Activated CD8-positive, alpha-beta memory T cell treated with anti-CD3 and anti-CD28 coated beads for 24 hours (primary cell): ENCODE results near the gene SYNM.
A peak's percentile ranks its signal among the peaks of the same experiment; 100 is the strongest.

Experiments
- DNase-seq: peaks from one replicate; pipeline ENCODE4 v3.0.0-alpha.2; 2020

The SYNM gene

GRCh38 chr15:99125061-99125891, 20.4 kb downstream of the SYNM start:
- no peak for DNase-seq

- DNase-seq: no peak
These were observed 21.3 kb downstream of the SYNM start for GRCh38 chr15:99126131-99126588.

GRCh38 chr15:99126930-99127329, 22.1 kb downstream of the SYNM start:
- no peak for DNase-seq

GRCh38 chr15:99127773-99128172, 22.9 kb downstream of the SYNM start:
- DNase-seq: no peak

- DNase-seq: no peak
These were observed 23.5 kb downstream of the SYNM start for GRCh38 chr15:99128411-99128810.

- DNase-seq: no peak
These were observed 24.8 kb downstream of the SYNM start for GRCh38 chr15:99129644-99130043.

GRCh38 chr15:99130314-99130713, 25.4 kb downstream of the SYNM start:
- no peak for DNase-seq

GRCh38 chr15:99130765-99131440, 26.0 kb downstream of the SYNM start:
- no peak for DNase-seq

GRCh38 chr15:99131441-99132023, 26.7 kb downstream of the SYNM start:
- DNase-seq: no peak

- DNase-seq: no peak
These were observed 27.2 kb downstream of the SYNM start for GRCh38 chr15:99132122-99132521.

- no peak for DNase-seq
These were observed 27.9 kb downstream of the SYNM start for GRCh38 chr15:99132634-99133287.

GRCh38 chr15:99134317-99134821, 29.5 kb downstream of the SYNM start:
- no peak for DNase-seq

- no peak for DNase-seq
These were observed 30.3 kb downstream of the SYNM start for GRCh38 chr15:99135194-99135593.

GRCh38 chr15:99137111-99137546, 32.2 kb downstream of the SYNM start:
- DNase-seq: peak; percentile 32

GRCh38 chr15:99137877-99138276, 33.0 kb downstream of the SYNM start:
- peak; percentile 21 for DNase-seq

GRCh38 chr15:99138491-99138982, 33.7 kb downstream of the SYNM start:
- DNase-seq: peak; percentile 38

- no peak for DNase-seq
These were observed 34.4 kb downstream of the SYNM start for GRCh38 chr15:99139276-99139675.

GRCh38 chr15:99140590-99140989, 35.7 kb downstream of the SYNM start:
- no peak for DNase-seq

GRCh38 chr15:99141943-99142342, 37.1 kb downstream of the SYNM start:
- DNase-seq: no peak

- no peak for DNase-seq
These were observed 37.7 kb downstream of the SYNM start for GRCh38 chr15:99142562-99142961.

GRCh38 chr15:99143242-99143641, 38.4 kb downstream of the SYNM start:
- DNase-seq: no peak

GRCh38 chr15:99143655-99144610, 39.1 kb downstream of the SYNM start:
- DNase-seq: no peak
